Measurements from ENCODE around the gene CLDND2. TPM values are rescaled to one million over a fixed set of nuclear protein-coding genes. Genes with fewer than 3 reads are reported as not detected.

CLDND2 gene
- total RNA-seq, 1 donor from 2014 or later, result not detected

DNA sequence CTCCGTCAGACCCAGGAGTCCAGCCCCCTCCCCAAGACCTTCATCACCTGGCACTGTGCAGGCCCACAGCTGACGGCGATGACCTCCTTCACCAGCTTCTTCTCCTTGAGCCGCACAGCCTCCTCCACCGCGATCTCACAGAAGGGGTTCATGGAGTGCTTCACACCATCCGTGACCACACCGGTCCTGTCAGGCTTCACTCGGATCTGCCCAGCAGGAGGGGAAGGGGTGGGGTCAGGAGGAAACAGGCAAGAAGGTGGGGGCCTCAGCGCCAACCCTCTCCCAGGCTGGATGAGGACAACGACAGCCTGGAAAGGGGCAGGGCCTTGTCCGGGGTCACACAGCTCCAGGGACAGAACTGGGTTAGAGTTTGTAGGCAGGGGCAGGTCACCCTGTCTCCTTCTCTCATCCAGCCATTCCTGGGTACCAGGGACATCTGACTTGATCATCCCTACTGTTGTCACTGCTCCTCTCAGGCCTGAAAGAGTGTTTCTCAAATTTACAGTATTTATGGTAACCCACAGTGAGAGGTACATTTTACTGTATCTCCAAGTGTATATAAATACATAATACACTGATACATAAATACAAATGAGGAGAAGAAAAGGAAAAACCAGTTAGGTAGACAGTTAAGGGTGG lies 14.6 kb downstream of the CLDND2 start:
- H3K36me3 Mint-ChIP-seq (ENCODE audit: unreplicated experiment), result peaks cover 16% of the 10 kb centered on the region
- DNase-seq (ENCODE audit: extremely low spot score, unreplicated experiment), result no peak
- H3K9me3 Mint-ChIP-seq (ENCODE audit: unreplicated experiment), result no peaks in the 10 kb centered on the region
- H3K27ac Mint-ChIP-seq (ENCODE audit: unreplicated experiment), result no peak overlapping the region
- TF ChIP-seq, protein P1, sequence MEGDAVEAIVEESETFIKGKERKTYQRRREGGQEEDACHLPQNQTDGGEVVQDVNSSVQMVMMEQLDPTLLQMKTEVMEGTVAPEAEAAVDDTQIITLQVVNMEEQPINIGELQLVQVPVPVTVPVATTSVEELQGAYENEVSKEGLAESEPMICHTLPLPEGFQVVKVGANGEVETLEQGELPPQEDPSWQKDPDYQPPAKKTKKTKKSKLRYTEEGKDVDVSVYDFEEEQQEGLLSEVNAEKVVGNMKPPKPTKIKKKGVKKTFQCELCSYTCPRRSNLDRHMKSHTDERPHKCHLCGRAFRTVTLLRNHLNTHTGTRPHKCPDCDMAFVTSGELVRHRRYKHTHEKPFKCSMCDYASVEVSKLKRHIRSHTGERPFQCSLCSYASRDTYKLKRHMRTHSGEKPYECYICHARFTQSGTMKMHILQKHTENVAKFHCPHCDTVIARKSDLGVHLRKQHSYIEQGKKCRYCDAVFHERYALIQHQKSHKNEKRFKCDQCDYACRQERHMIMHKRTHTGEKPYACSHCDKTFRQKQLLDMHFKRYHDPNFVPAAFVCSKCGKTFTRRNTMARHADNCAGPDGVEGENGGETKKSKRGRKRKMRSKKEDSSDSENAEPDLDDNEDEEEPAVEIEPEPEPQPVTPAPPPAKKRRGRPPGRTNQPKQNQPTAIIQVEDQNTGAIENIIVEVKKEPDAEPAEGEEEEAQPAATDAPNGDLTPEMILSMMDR (IDR thresholded peaks at IDR 0.05), result no peak
- no peaks in the 10 kb centered on the region for H3K27me3 Mint-ChIP-seq (ENCODE audit: unreplicated experiment)
- peaks cover 10% of the 10 kb centered on the region for H3K4me1 Mint-ChIP-seq (ENCODE audit: unreplicated experiment)
- no peak overlapping the region for H3K4me3 Mint-ChIP-seq (ENCODE audit: unreplicated experiment)

DNA sequence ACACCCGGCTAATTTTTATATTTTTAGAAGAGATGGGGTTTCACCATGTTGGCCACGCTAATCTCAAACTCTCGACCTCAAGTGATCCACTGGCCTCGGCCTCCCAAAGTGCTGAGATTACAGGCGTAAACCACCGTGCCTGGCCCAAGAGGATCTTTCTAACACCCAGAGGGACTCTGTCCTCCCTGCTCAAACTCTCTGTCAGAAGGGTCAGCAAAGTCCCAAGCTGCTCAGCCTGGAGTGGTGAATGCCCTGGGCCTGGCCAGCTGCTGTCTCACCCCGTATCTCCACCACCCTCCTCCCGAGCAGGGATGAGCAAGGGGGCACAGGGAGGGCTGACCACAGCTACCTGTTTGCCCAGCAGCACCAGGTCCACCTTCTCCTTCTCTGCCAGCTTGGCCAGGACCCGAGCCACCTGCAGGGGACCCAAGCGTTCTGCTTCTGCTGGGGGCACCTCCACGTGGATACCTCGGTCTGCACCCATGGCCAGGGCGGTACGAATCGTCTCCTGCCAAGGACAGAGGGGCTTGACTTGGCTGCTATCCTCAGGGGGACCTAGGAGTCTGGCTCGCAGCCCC lies 15.9 kb downstream of the CLDND2 start:
- no peak overlapping the region for H3K27ac Mint-ChIP-seq (ENCODE audit: unreplicated experiment)
- no peak overlapping the region for H3K4me3 Mint-ChIP-seq (ENCODE audit: unreplicated experiment)

DNA sequence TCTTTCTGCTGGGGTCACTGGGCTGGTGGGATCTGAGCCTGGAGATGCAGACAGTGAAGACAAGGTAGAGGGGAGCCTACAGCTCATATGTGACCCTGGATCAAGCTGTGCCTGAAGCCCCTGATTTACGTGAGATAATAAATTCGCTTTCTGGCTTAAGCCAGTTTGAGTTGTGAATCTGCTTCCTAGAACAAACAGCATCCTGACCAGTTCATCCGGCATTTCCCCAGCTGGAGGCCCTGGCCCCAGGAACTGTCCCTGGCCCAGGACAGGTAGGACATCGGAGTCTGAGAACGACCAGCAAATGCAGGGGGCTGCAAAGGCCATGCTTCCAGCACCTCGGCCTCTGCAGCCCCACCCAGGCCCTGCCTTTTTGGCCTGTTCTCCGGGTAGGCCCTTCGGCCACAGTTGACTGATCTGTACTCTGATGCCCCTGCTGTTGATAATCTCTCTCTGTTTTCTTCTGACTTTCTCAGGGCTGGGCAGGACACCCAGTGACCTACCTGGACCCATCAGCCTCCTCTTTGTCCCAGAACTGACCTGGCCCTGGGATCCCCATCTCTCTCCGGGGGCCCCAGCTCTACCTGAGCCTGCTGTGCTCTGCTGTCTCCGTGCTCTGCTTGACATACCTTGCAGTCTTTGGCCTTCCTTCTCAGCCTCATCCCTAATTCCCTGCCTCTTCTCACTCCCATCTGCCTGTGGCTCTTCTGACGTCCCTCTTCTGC lies 17.4 kb downstream of the CLDND2 start:
- no peak overlapping the region for H3K27ac Mint-ChIP-seq (ENCODE audit: unreplicated experiment)
- H3K27me3 Mint-ChIP-seq (ENCODE audit: unreplicated experiment), result no peaks in the 10 kb centered on the region
- H3K4me3 Mint-ChIP-seq (ENCODE audit: unreplicated experiment), result no peak overlapping the region
- TF ChIP-seq, protein P1 (IDR thresholded peaks at IDR 0.05), result no peak
- H3K4me1 Mint-ChIP-seq (ENCODE audit: unreplicated experiment), result peaks cover 5% of the 10 kb centered on the region
- no peaks in the 10 kb centered on the region for H3K9me3 Mint-ChIP-seq (ENCODE audit: unreplicated experiment)
- H3K36me3 Mint-ChIP-seq (ENCODE audit: unreplicated experiment), result peaks cover 19% of the 10 kb centered on the region
- DNase-seq (ENCODE audit: extremely low spot score, unreplicated experiment), result no peak

More for the DNA sequence above, 15.9 kb downstream of the CLDND2 start:
- DNase-seq (ENCODE audit: extremely low spot score, unreplicated experiment), result no peak
- Mint-ChIP-seq H3K27me3 (ENCODE audit: unreplicated experiment) (no peaks in the 10 kb centered on the region), H3K36me3 (ENCODE audit: unreplicated experiment) (peaks cover 16% of the 10 kb centered on the region), H3K9me3 (ENCODE audit: unreplicated experiment) (no peaks in the 10 kb centered on the region), H3K4me1 (ENCODE audit: unreplicated experiment) (peaks cover 5% of the 10 kb centered on the region)
- TF ChIP-seq, protein P1 (IDR thresholded peaks at IDR 0.05), result no peak

DNA sequence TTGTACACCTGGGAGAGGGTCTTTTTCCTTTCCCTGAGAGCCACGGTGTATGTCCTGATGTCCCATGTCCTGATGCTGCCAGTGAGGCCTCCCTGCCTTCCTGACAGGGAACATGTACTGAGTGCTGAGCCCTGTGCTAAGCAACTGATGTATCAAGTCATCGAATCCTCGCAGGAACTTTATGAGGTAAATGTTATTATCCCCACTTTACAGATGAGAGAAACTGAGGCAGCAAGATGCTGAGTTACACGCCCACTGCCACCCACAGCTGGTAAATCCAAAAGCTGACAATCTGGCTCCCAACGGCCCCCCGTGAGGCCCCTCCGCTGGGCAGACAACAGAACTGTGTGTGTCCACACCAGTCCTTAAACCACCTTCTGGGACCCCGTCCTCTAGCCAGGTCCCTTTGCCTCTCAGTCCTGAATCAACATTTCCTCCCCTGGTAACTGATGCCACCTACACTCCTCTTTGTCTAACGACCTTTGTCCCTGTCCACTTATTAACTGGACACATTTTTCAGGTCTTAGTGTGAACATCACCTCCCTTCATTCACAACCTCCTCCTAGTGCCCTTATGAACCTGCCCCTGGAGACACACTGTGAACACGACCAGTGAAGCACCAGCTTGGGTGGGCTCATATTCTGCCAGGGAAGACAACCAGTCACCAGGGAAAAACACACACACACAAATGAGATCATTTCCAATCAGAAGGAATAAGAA lies 21.4 kb downstream of the CLDND2 start:
- Mint-ChIP-seq H3K4me1 (ENCODE audit: unreplicated experiment) (no peaks in the 10 kb centered on the region), H3K27ac (ENCODE audit: unreplicated experiment) (no peak overlapping the region), H3K4me3 (ENCODE audit: unreplicated experiment) (no peak overlapping the region), H3K9me3 (ENCODE audit: unreplicated experiment) (no peaks in the 10 kb centered on the region), H3K27me3 (ENCODE audit: unreplicated experiment) (no peaks in the 10 kb centered on the region), H3K36me3 (ENCODE audit: unreplicated experiment) (peaks cover 21% of the 10 kb centered on the region)
- TF ChIP-seq, protein P1 (IDR thresholded peaks at IDR 0.05), result no peak
- DNase-seq (ENCODE audit: extremely low spot score, unreplicated experiment), result no peak

Measured in osteocyte (in vitro differentiated cells).